HCT116 (cell line): Measurements from ENCODE around the gene BAIAP2. TPM values are rescaled to one million over a fixed set of nuclear protein-coding genes. Genes with fewer than 3 reads are reported as not detected.

Experiments used
- ATAC-seq: fragments of 200-7000 bp; cut with Tn5 transposase; 2 replicates; pipeline ENCODE4 v1.9.1; 2020; ENCODE audit warnings: mild to moderate bottlenecking, moderate library complexity
- BruUV-seq: library from RNA; stranded (reverse); fragments of 400-500 nt; replicated peaks from 2 replicates; lab custom pipeline; 2021; lab: Mats Ljungman, UMichigan
- CTCF ChIA-PET: fragments of 300-600 bp; sonication (Branson Sonifier 250); formaldehyde crosslinking; loops from one replicate; lab custom pipeline; 2021; ENCODE audit warnings: antibody characterized with exemption; lab: Charles Lee
- POLR2A ChIA-PET: fragments of 300-600, 350-600 bp; sonication (Branson Sonifier 250); formaldehyde crosslinking; loops from one replicate; lab custom pipeline; 2021; ENCODE audit warnings: antibody characterized with exemption; lab: Charles Lee
- RAD21 ChIA-PET, 2 experiments: fragments of 300-600 bp; sonication (Branson Sonifier 250); formaldehyde crosslinking; loops; one replicate each; lab custom pipeline; 2023; ENCODE audit warnings: low total read pairs in 2 of 2; ENCODE audit not compliant: uncharacterized antibody in 2 of 2, unreplicated experiment in 2 of 2, low non-redundant PET in 1 of 2; lab: Charles Lee
- DNase-seq: peaks from one replicate; pipeline ENCODE4 v3.0.0-alpha.2; 2010; ENCODE audit warnings: low read depth, low spot score
- H2AFZ ChIP-seq: fragments of 200-600 bp; shearing (Covaris generic), sonication (generic); 2 replicates; pipeline ENCODE4 v1.6.1; 2017; ENCODE audit warnings: low read depth, mixed run types, mixed read lengths, antibody characterized with exemption, low read length; ENCODE audit not compliant: poor library complexity, severe bottlenecking
- H3K27ac ChIP-seq: 2 replicates; pipeline ENCODE4 v1.5.1; 2012; ENCODE audit warnings: low read depth, low read length
- H3K27me3 ChIP-seq: fragments of 200-600 bp; sonication (generic); 2 replicates; pipeline ENCODE4 v1.6.1; 2016; ENCODE audit warnings: mixed run types, low read length, mixed read lengths; ENCODE audit not compliant: insufficient read depth
- H3K36me3 ChIP-seq, 2 experiments: fragments of 200-500 bp in 1 of 2; fragments of 200-600 bp in 1 of 2; sonication (Bioruptor generic) in 1 of 2; sonication (generic) in 1 of 2; 2 replicates each; pipeline versions ENCODE4 v1.5.1 to v1.6.1; 2014 to 2016; ENCODE audit warnings: low read length in 2 of 2, inconsistent platforms in 1 of 2, mixed read lengths in 1 of 2, mixed run types in 1 of 2; ENCODE audit not compliant: insufficient read depth in 2 of 2, control insufficient read depth in 1 of 2
- H3K4me1 ChIP-seq, 2 experiments: fragments of 200-600 bp in 1 of 2; sonication (generic) in 1 of 2; 2 replicates each; pipeline versions ENCODE4 v1.5.1 to v1.6.1; 2012 to 2017; ENCODE audit warnings: low read length in 2 of 2, inconsistent platforms in 1 of 2, mild to moderate bottlenecking in 1 of 2, mixed read lengths in 1 of 2, mixed run types in 1 of 2, moderate library complexity in 1 of 2; ENCODE audit not compliant: insufficient read depth in 2 of 2, control insufficient read depth in 1 of 2
- H3K4me2 ChIP-seq: fragments of 200-600 bp; sonication (generic); 2 replicates; pipeline ENCODE4 v1.6.1; 2017; ENCODE audit warnings: mixed run types, low read length, mixed read lengths
- H3K4me3 ChIP-seq, 2 experiments: fragments of 200-600 bp in 1 of 2; sonication (generic) in 1 of 2; replicated peaks in 1 of 2; 2 replicates each; pipeline ENCODE4 v1.5.1; 2011 to 2016; ENCODE audit warnings: low read length in 2 of 2, control low read depth in 1 of 2, low read depth in 1 of 2, mild to moderate bottlenecking in 1 of 2, mixed read lengths in 1 of 2, mixed run types in 1 of 2
- H3K79me2 ChIP-seq: fragments of 200-600 bp; sonication (generic); 2 replicates; pipeline ENCODE4 v1.6.1; 2017; ENCODE audit warnings: mild to moderate bottlenecking, mixed run types, low read length, moderate library complexity, mixed read lengths; ENCODE audit not compliant: insufficient read depth
- H3K9ac ChIP-seq: fragments of 200-600 bp; sonication (generic); 2 replicates; pipeline ENCODE4 v1.6.1; 2016; ENCODE audit warnings: low read length, mixed read lengths
- H3K9me2 ChIP-seq: fragments of 200-600 bp; sonication (generic), shearing (Covaris generic); 2 replicates; pipeline ENCODE4 v1.6.1; 2017; ENCODE audit warnings: mixed run types, mild to moderate bottlenecking, moderate library complexity; ENCODE audit not compliant: insufficient read depth
- H3K9me3 ChIP-seq, 2 experiments: fragments of 200-500 bp in 1 of 2; fragments of 200-600 bp in 1 of 2; sonication (Bioruptor generic) in 1 of 2; sonication (generic) in 1 of 2; 2 replicates each; pipeline ENCODE4 v1.6.1; 2014 to 2017; ENCODE audit warnings: low read length in 2 of 2, mixed read lengths in 2 of 2, inconsistent platforms in 1 of 2, low read depth in 1 of 2, mild to moderate bottlenecking in 1 of 2, mixed run types in 1 of 2, moderate library complexity in 1 of 2; ENCODE audit not compliant: control insufficient read depth in 1 of 2, insufficient read depth in 1 of 2
- H4K20me1 ChIP-seq: fragments of 200-600 bp; sonication (generic), shearing (Covaris generic); 2 replicates; pipeline ENCODE4 v1.6.1; 2017; ENCODE audit warnings: mixed run types, mild to moderate bottlenecking, moderate library complexity; ENCODE audit not compliant: insufficient read depth
- CBX3 ChIP-seq: IDR thresholded peaks from 2 replicates; pipeline ENCODE4 v1.6.1; 2012; ENCODE audit warnings: low read depth
- EGR1 ChIP-seq: IDR thresholded peaks from 2 replicates; pipeline ENCODE4 v1.6.1; 2012; ENCODE audit warnings: low read depth
- EZH2 ChIP-seq: fragments of 200-600 bp; sonication (generic); IDR thresholded peaks from 2 replicates; pipeline ENCODE4 v1.6.1; 2017; ENCODE audit warnings: antibody characterized with exemption, mixed run types
- EZH2phosphoT487 ChIP-seq: fragments of 200-600 bp; IDR thresholded peaks from 2 replicates; pipeline ENCODE4 v1.6.1; 2018; ENCODE audit warnings: antibody characterized with exemption, borderline replicate concordance
- FOSL1 ChIP-seq: IDR thresholded peaks from 2 replicates; pipeline ENCODE4 v1.6.1; 2012; ENCODE audit warnings: low read depth
- JUND ChIP-seq: IDR thresholded peaks from 2 replicates; pipeline ENCODE4 v1.6.1; 2012
- POLR2AphosphoS5 ChIP-seq: IDR thresholded peaks from 2 replicates; pipeline ENCODE4 v1.6.1; 2011; ENCODE audit warnings: mild to moderate bottlenecking, low read depth, low read length, moderate library complexity
- SIN3A ChIP-seq: IDR thresholded peaks from 2 replicates; pipeline ENCODE4 v1.6.1; 2012; ENCODE audit warnings: low read depth
- SP1 ChIP-seq: IDR thresholded peaks from 2 replicates; pipeline ENCODE4 v1.6.1; 2012; ENCODE audit warnings: low read depth
- SRF ChIP-seq: IDR thresholded peaks from 2 replicates; pipeline ENCODE4 v1.6.1; 2012; ENCODE audit warnings: low read depth
- intact Hi-C: fragments of 100-400 bp; cut with micrococcal nuclease; formaldehyde crosslinking; loops from 2 replicates; pipeline ENCODE4 v1.10.0; 2022
- total RNA-seq: library from RNA; stranded (reverse); gene quantifications from one replicate; pipeline ENCODE4 v1.2.1, GENCODE V29; 2021; ENCODE audit not compliant: unreplicated experiment
- TF ChIP-seq, protein P1 (sequence below): IDR thresholded peaks from 2 replicates; pipeline ENCODE4 v1.6.1; 2011; ENCODE audit warnings: mild to moderate bottlenecking, low read length, moderate library complexity; ENCODE audit not compliant: insufficient replicate concordance; ENCODE audit errors: extremely low read depth
- TF ChIP-seq, protein P2 (sequence below), 3 experiments: fragments of 200-600 bp in 1 of 3; sonication (generic) in 1 of 3; IDR thresholded peaks in 2 of 3; conservative IDR thresholded peaks in 1 of 3; 2 replicates each; pipeline ENCODE4 v1.5.1; 2012 to 2017; ENCODE audit warnings: low read depth in 2 of 3, low read length in 2 of 3, antibody characterized with exemption in 1 of 3, borderline replicate concordance in 1 of 3, control low read depth in 1 of 3, mild to moderate bottlenecking in 1 of 3, mixed read lengths in 1 of 3, mixed run types in 1 of 3, moderate library complexity in 1 of 3; ENCODE audit not compliant: insufficient read depth in 1 of 3
- TF ChIP-seq, protein P3 (sequence below): IDR thresholded peaks from 2 replicates; pipeline ENCODE4 v1.6.1; 2012
- TF ChIP-seq, protein P4 (sequence below): IDR thresholded peaks from 2 replicates; pipeline ENCODE4 v1.6.1; 2012; ENCODE audit warnings: low read depth

The BAIAP2 gene
- total RNA-seq, 1 experiment from 2014 or later, result 105 TPM

DNA sequence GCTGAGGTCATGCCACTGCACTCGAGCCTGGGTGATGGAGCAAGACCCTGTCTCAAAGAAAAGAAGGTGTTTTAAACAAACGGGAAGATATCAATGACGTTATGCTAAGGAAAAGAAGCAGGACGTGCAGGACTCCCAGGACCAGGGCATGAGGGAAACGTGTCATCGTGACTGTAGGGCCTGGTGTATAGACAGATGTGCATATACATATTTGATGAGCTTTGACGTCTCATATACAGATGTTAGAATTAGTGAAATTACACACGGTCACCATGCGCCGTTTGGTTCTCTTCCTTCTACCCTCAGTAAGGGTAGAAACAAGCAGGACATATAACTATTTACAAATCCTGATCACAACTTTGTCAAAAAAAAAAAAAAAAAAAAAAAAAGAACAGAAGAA is 112.8 kb downstream of the BAIAP2 start:
- ATAC-seq, result no peak
- H3K4me3 ChIP-seq, result no peak overlapping the region
- H3K27me3 ChIP-seq, result peaks cover 14% of the 10 kb centered on the region; the same call in 1 of the 2 replicates
- intact Hi-C loops, result no loop called here
- no peak for TF ChIP-seq EZH2phosphoT487
- TF ChIP-seq EZH2, result no peak
- TF ChIP-seq, protein P1, sequence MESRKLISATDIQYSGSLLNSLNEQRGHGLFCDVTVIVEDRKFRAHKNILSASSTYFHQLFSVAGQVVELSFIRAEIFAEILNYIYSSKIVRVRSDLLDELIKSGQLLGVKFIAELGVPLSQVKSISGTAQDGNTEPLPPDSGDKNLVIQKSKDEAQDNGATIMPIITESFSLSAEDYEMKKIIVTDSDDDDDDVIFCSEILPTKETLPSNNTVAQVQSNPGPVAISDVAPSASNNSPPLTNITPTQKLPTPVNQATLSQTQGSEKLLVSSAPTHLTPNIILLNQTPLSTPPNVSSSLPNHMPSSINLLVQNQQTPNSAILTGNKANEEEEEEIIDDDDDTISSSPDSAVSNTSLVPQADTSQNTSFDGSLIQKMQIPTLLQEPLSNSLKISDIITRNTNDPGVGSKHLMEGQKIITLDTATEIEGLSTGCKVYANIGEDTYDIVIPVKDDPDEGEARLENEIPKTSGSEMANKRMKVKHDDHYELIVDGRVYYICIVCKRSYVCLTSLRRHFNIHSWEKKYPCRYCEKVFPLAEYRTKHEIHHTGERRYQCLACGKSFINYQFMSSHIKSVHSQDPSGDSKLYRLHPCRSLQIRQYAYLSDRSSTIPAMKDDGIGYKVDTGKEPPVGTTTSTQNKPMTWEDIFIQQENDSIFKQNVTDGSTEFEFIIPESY, result no peak
- TF ChIP-seq CBX3, result no peak
- TF ChIP-seq, protein P2, sequence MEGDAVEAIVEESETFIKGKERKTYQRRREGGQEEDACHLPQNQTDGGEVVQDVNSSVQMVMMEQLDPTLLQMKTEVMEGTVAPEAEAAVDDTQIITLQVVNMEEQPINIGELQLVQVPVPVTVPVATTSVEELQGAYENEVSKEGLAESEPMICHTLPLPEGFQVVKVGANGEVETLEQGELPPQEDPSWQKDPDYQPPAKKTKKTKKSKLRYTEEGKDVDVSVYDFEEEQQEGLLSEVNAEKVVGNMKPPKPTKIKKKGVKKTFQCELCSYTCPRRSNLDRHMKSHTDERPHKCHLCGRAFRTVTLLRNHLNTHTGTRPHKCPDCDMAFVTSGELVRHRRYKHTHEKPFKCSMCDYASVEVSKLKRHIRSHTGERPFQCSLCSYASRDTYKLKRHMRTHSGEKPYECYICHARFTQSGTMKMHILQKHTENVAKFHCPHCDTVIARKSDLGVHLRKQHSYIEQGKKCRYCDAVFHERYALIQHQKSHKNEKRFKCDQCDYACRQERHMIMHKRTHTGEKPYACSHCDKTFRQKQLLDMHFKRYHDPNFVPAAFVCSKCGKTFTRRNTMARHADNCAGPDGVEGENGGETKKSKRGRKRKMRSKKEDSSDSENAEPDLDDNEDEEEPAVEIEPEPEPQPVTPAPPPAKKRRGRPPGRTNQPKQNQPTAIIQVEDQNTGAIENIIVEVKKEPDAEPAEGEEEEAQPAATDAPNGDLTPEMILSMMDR (IDR thresholded peaks at IDR 0.05 in 2 of 3, conservative IDR thresholded peaks at IDR 0.05 in 1 of 3; ENCODE audit: borderline replicate concordance in 1 of 3, insufficient read depth in 1 of 3, low read depth in 2 of 3, low read length in 2 of 3), result no peak
- TF ChIP-seq POLR2AphosphoS5, result no peak
- no peak for TF ChIP-seq JUND
- TF ChIP-seq, protein P3, sequence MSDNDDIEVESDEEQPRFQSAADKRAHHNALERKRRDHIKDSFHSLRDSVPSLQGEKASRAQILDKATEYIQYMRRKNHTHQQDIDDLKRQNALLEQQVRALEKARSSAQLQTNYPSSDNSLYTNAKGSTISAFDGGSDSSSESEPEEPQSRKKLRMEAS, result no peak
- TF ChIP-seq, protein P4, sequence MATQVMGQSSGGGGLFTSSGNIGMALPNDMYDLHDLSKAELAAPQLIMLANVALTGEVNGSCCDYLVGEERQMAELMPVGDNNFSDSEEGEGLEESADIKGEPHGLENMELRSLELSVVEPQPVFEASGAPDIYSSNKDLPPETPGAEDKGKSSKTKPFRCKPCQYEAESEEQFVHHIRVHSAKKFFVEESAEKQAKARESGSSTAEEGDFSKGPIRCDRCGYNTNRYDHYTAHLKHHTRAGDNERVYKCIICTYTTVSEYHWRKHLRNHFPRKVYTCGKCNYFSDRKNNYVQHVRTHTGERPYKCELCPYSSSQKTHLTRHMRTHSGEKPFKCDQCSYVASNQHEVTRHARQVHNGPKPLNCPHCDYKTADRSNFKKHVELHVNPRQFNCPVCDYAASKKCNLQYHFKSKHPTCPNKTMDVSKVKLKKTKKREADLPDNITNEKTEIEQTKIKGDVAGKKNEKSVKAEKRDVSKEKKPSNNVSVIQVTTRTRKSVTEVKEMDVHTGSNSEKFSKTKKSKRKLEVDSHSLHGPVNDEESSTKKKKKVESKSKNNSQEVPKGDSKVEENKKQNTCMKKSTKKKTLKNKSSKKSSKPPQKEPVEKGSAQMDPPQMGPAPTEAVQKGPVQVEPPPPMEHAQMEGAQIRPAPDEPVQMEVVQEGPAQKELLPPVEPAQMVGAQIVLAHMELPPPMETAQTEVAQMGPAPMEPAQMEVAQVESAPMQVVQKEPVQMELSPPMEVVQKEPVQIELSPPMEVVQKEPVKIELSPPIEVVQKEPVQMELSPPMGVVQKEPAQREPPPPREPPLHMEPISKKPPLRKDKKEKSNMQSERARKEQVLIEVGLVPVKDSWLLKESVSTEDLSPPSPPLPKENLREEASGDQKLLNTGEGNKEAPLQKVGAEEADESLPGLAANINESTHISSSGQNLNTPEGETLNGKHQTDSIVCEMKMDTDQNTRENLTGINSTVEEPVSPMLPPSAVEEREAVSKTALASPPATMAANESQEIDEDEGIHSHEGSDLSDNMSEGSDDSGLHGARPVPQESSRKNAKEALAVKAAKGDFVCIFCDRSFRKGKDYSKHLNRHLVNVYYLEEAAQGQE, result no peak
- TF ChIP-seq SP1, result no peak
- TF ChIP-seq EGR1, result no peak
- TF ChIP-seq SRF, result no peak
- TF ChIP-seq SIN3A, result no peak
- TF ChIP-seq FOSL1, result no peak
- POLR2A ChIA-PET, result no interaction called here
- no peaks in the 10 kb centered on the region for H3K9me2 ChIP-seq
- no peak overlapping the region for H3K9ac ChIP-seq
- H3K79me2 ChIP-seq, result no peaks in the 10 kb centered on the region
- H3K9me3 ChIP-seq, result no peaks in the 10 kb centered on the region
- DNase-seq, result no peak
- no peak overlapping the region for H3K4me2 ChIP-seq
- peaks cover 0 to 6% of the 10 kb centered on the region in 2 experiments; a peak in 3 of 4 replicates for H3K4me1 ChIP-seq
- no peak overlapping the region for H3K27ac ChIP-seq
- no peak overlapping the region for H2AFZ ChIP-seq
- CTCF ChIA-PET, result no interaction called here
- no peaks in the 10 kb centered on the region for H4K20me1 ChIP-seq
- no TSS peak for BruUV-seq
- RAD21 ChIA-PET, result no interaction called here
- no peaks in the 10 kb centered on the region for H3K36me3 ChIP-seq
